SK-N-MC (cell line): ENCODE results near the gene SYNDIG1L.
A peak's percentile ranks its signal among the peaks of the same experiment; 100 is the strongest.

Source experiments
- DNase-seq: peaks from one replicate; pipeline ENCODE4 v3.0.0-alpha.2; 2011; ENCODE audit warnings: low read depth, low spot score
- H3K27ac ChIP-seq: fragments of 200-600 bp; sonication (generic); 2 replicates; pipeline ENCODE4 v1.5.1; 2016; ENCODE audit warnings: mixed run types
- H3K36me3 ChIP-seq: fragments of 200-600 bp; sonication (generic); 2 replicates; pipeline ENCODE4 v1.6.1; 2017; ENCODE audit warnings: antibody characterized with exemption, low read length, mixed read lengths; ENCODE audit not compliant: insufficient read depth
- H3K4me3 ChIP-seq: fragments of 200-600 bp; sonication (generic); 2 replicates; pipeline ENCODE4 v1.5.1; 2016
- H3K9ac ChIP-seq: fragments of 200-600 bp; sonication (generic); 2 replicates; pipeline ENCODE4 v1.8.0; 2017; ENCODE audit warnings: mixed run types, mixed read lengths; ENCODE audit not compliant: insufficient read length
- H3K9me3 ChIP-seq: fragments of 200-600 bp; sonication (generic); 2 replicates; pipeline ENCODE4 v1.6.1; 2017; ENCODE audit warnings: low read depth, mild to moderate bottlenecking, antibody characterized with exemption, low read length, moderate library complexity, mixed read lengths
- EZH2 ChIP-seq: fragments of 200-600 bp; sonication (generic); IDR thresholded peaks from one replicate; pipeline ENCODE4 v1.6.1; 2017; ENCODE audit warnings: antibody characterized with exemption
- FOXP2 ChIP-seq: optimal IDR thresholded peaks from 2 replicates; pipeline ENCODE3; 2011; ENCODE audit warnings: mild to moderate bottlenecking, moderate library complexity; ENCODE audit not compliant: insufficient read depth; ENCODE audit errors: extremely low read length, control extremely low read depth
- POLR2AphosphoS5 ChIP-seq: IDR thresholded peaks from 2 replicates; pipeline ENCODE4 v1.6.1; 2012; ENCODE audit warnings: mild to moderate bottlenecking, low read depth, low read length, borderline replicate concordance

SYNDIG1L gene

GRCh38 chr14:74403619-74404417 lies 22.2 kb downstream of the SYNDIG1L start:
- no peak overlapping the region for H3K4me3 ChIP-seq
- no peak overlapping the region for H3K27ac ChIP-seq
- no peaks in the 10 kb centered on the region for H3K9me3 ChIP-seq
- TF ChIP-seq POLR2AphosphoS5 (no peak), EZH2 (no peak), FOXP2 (no peak)
- no peak for DNase-seq
- H3K9ac ChIP-seq: no peak overlapping the region
- H3K36me3 ChIP-seq: no peaks in the 10 kb centered on the region

- H3K9ac ChIP-seq: no peak overlapping the region
- peak overlapping the region; percentile 30 for H3K4me3 ChIP-seq
- TF ChIP-seq EZH2 (no peak), FOXP2 (peak; percentile 42)
- H3K36me3 ChIP-seq: no peaks in the 10 kb centered on the region
- peak; percentile 8 for DNase-seq
- H3K27ac ChIP-seq: no peak overlapping the region
- no peaks in the 10 kb centered on the region for H3K9me3 ChIP-seq
Observed at GRCh38 chr14:74402401-74403251, 23.4 kb downstream of the SYNDIG1L start.

- Histone ChIP-seq H3K27ac (no peak overlapping the region), H3K4me3 (no peak overlapping the region), H3K9me3 (no peaks in the 10 kb centered on the region), H3K36me3 (no peaks in the 10 kb centered on the region), H3K9ac (no peak overlapping the region)
- TF ChIP-seq FOXP2 (no peak), POLR2AphosphoS5 (no peak), EZH2 (no peak)
- no peak for DNase-seq
Observed at GRCh38 chr14:74401504-74402241, 24.3 kb downstream of the SYNDIG1L start.

- DNase-seq: no peak
- H3K36me3 ChIP-seq: no peaks in the 10 kb centered on the region
- TF ChIP-seq POLR2AphosphoS5: no peak
- no peaks in the 10 kb centered on the region for H3K9me3 ChIP-seq
- H3K9ac ChIP-seq: no peak overlapping the region
- no peak overlapping the region for H3K4me3 ChIP-seq
- no peak overlapping the region for H3K27ac ChIP-seq
Observed at GRCh38 chr14:74400919-74401503, 25.0 kb downstream of the SYNDIG1L start.

GRCh38 chr14:74400031-74400685 lies 25.9 kb downstream of the SYNDIG1L start:
- H3K4me3 ChIP-seq: no peak overlapping the region
- DNase-seq: no peak
- no peaks in the 10 kb centered on the region for H3K9me3 ChIP-seq
- no peak for TF ChIP-seq POLR2AphosphoS5
- TF ChIP-seq FOXP2: no peak
- no peak for TF ChIP-seq EZH2
- H3K27ac ChIP-seq: no peak overlapping the region
- H3K9ac ChIP-seq: no peak overlapping the region
- no peaks in the 10 kb centered on the region for H3K36me3 ChIP-seq

GRCh38 chr14:74395094-74395493 lies 30.9 kb downstream of the SYNDIG1L start:
- Histone ChIP-seq H3K9me3 (no peaks in the 10 kb centered on the region), H3K36me3 (no peaks in the 10 kb centered on the region), H3K9ac (no peak overlapping the region), H3K27ac (no peak overlapping the region), H3K4me3 (no peak overlapping the region)
- no peak for TF ChIP-seq EZH2
- no peak for TF ChIP-seq POLR2AphosphoS5
- TF ChIP-seq FOXP2: no peak
- DNase-seq: no peak

DNA sequence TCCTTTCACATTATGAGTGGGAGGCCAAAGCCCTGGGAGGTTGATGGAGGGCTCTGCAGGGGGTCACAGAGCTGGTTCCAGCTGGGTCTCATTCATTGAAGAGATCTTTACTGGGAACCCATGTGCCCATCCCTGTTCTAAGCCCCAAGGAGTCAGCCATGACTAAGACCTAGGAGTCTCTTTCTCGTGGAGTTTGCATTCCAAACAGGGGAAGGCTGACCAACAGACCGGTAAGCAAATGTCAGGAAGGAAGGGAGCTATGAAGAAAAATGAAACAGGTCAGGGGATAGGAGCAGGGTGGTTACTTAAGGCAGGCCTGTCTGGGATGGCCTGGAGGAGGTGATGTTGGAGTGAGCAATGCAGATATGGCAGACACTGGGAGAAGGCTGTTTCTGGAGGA lies 31.5 kb downstream of the SYNDIG1L start:
- Histone ChIP-seq H3K36me3 (no peaks in the 10 kb centered on the region), H3K27ac (no peak overlapping the region), H3K4me3 (no peak overlapping the region), H3K9ac (no peak overlapping the region), H3K9me3 (no peaks in the 10 kb centered on the region)
- TF ChIP-seq POLR2AphosphoS5: no peak
- TF ChIP-seq FOXP2: no peak
- TF ChIP-seq EZH2: no peak
- DNase-seq: no peak
